Ammon's horn (tissue), 1 donor: ENCODE measurements around the gene CHMP4A.

ENCODE experiments used
- DNase-seq: peaks from one replicate; pipeline ENCODE4 v3.0.0-alpha.2; 2016; ENCODE audit warnings: low spot score

CHMP4A gene

GRCh38 chr14:24194873-24195185 lies 18.5 kb downstream of the CHMP4A start:
- no peak for DNase-seq

DNA sequence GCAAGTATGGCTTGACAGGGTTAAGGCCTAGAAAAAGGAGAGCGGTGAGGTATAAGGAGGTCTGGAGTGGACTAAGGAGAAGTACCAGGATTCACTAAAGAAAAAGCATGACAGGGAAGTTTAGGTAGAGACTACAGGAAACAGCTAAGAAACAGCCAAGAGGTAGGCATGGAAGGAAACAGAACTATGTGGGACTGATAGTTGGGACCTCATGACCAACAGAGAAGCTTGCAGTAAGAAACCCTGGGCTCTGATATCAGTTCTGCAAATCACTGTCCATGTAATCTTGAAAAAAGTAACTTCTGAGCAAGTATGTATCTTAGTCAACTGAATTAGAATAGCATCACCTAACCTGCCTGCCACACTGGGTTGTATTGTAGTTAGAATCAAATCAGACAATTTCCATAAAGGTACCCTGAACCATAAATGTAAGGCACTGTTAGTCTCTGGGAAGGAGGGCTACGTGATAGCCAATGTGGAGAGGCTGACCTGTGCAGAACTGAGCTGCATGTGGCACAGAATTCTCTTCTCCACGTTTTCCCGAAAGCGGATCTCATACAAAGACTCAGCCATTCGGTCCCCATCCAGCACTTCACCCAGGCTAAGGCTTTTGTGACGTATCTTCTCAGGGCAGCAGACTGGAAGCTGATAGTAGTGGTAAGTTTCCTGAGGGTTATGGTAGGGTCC lies 19.0 kb downstream of the CHMP4A start:
- DNase-seq, result no peak

DNA sequence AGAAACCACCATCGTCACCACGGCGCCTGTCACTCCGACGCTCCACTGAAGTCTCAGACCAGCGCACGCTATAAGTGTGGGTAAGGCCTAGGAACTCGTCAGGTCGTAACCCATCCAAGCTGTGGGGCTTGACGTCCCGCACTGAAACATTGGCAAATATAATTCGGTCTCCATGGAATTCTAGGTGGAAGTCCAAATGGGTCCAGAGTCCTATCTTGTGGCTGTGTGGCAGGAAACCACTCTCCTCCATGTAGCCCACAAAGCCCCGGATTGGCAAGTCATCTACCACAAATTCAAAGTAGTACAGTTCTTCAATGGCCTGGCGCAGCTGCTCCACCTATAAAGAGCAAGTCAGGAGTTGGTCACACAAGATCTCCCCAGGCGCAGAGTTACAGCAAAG lies 20.4 kb downstream of the CHMP4A start:
- DNase-seq, result no peak

GRCh38 chr14:24190416-24190815 lies 22.9 kb downstream of the CHMP4A start:
- no peak for DNase-seq

DNA sequence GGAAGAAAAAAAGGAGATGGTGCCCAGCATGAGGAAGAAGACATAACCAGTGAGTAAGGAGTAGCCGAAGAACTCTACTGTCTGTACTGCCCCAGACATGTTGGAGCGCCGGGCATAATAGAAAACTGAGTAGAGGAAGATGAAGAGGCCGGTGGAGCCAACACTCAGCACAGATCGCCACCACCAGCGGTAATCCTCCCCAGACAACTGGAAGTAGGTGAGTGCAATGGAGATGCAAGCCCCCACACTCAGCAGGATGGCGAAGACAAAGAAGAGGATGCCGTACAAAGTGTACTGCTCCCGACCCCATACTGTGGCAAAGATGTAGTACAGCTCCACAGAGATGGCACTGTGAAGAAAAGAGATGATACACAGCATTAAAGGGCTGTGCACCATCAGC lies 23.8 kb downstream of the CHMP4A start:
- no peak for DNase-seq

DNA sequence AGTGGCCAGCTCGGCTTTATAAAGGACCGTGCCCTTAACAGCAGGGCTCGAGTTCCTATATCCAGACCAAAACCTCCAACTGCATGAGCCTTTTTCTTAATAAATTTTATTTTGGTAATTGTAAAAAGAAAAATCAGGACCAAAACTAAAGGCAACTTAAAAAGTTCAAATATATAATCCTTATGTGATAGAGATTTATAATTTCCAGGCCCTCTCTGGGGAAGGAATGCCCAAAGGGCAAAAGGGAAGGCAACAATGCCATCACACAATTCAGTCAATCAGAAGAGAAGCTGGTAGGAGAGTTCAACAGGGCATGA lies 24.3 kb downstream of the CHMP4A start:
- no peak for DNase-seq

- DNase-seq, result peak; percentile 97
Observed at GRCh38 chr14:24188251-24189058, 24.8 kb downstream of the CHMP4A start, which contains the start of gene IPO4. IPO4 (minus strand) TSS chr14:24188816; CDS start chr14:24188787, 29 bp downstream.

- DNase-seq, result no peak
Observed at GRCh38 chr14:24187539-24187915, 25.8 kb downstream of the CHMP4A start.

- no peak for DNase-seq
Observed at GRCh38 chr14:24186831-24187538, 26.3 kb downstream of the CHMP4A start.

- DNase-seq, result no peak
Observed at GRCh38 chr14:24185741-24186140, 27.5 kb downstream of the CHMP4A start.

DNA sequence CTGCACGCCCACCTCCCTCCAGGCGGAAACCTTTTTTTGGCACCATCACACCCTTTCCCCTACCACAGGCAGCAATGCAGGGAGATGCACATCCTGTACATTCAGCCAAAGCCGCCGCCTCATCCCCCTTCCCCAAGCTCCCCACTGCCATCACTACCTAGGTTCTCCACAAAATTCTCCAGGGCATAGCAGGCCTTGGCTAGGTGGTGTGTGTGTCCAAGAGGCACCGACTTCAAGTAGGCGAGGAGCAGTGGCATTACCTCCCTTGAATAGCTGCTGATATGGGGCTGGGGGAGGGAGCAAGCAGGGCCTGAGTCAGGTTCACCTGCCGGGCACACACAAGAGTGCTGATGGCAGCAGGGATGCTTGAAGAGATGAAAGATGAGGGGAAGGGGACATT lies 28.3 kb downstream of the CHMP4A start:
- DNase-seq, result no peak

DNA sequence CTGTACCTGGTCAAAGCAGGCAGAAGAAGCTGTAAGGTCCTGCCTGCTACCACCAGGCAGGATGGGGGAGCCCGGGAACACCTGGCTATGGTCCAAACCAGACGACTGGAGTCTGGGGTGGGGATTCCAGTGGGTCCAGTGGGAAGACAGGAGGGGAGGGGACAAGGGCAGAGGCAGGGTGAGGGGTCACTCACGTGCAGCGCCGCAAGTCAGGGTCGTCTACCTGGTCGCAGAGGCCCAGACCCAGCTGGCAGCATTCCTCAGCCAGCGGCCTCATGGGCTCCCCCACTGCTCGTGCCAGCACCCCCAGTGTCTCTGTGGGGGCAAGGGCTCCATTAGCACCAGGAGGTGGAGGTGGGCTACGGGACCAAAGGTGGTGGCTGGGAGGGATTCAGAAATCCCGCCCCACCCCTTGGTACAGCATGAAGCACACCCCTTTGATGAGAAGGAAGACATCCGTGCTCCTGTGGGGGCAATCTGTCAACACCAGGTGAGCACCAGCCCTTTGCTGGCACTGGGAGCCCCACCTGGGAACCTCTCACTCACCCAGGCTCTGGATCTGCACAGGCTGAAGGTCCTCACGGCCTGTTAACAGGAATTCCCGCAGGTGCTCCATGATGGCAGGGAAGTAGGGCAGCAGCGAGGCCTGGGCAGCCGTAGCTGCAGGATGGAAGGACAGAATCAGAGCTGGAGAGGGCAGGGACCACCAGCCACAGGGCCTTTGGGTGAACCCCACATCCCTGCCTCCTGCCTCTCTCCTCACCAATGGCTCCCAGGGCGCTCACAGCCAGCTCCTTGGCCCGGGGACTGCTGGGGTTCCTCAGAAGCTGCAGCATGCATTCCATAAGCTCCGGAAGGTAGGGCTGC lies 29.0 kb downstream of the CHMP4A start:
- DNase-seq, result no peak

- DNase-seq, result no peak
Observed at GRCh38 chr14:24183014-24183481, 30.2 kb downstream of the CHMP4A start.

DNA sequence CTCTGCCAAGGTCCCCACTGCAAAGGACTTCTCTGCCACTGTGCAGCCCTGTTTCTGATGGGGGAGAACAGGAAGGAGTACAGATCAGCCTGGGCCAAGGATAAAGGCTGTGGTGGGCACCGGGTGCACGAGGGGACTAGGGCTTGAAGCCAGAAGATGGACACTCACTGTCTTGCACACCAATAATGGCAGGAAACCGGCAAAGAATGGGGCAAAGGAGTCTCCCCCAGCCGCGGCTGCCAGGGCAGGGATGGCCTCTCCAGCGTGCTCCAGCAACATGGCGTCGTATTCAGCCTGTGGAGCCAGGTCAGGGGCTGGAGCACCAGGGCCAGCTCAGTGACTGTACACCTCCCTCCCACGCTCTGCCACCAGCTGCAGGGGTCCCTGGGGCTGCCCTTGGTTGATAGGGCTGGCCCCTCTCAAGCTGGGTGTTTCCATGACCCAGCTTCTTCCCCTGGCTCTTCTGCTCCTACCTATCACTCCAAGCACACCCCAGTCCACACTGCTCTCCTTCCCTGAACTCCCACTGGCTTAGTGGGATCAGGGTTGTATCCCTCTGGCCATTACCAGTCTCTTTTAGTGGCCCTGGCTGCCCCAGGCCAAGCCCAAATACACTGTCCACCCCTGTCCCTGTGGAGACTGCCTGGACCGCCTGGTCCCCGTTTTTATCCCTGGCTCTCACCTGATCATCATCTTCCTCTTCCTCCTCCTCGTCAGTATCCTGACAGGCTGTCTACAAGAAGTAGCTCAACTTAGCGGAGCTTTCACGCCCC lies 31.0 kb downstream of the CHMP4A start:
- no peak for DNase-seq

DNA sequence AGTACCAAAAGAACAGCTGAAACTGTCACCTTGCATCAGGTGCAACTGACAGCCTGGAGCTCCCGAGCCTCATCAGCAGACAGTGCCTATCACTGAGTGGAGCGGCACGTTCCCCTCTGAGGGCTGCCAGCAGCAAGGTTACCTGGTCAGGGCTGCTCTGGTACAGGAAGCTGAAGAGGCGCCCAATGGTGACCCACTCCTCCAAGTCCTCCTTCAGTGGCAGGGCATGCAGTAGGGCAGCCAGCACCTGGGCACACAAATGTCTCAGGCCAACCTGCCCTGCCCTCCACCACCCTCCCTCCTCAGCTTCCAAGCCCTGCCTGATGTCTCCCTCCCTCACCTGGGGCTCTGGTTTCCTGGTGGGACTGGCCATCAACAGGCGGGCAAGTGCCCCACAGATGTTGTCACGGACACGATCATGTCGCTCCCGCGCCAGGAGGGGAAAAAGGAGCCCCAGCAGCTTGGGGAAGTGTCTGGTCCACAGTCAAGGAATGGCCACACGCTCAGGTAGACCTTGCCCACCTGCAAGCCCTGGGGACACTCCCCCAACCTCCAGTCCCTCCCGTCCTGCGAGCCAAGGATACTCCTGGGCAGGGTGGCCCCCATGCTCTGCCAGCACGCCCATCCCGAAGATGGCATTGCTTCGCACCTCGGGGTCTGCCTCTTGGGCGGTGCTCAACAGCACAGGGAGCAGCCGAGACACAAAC lies 31.8 kb downstream of the CHMP4A start:
- no peak for DNase-seq

GRCh38 chr14:24179961-24180796 lies 33.1 kb downstream of the CHMP4A start:
- peak; percentile 82 for DNase-seq

- no peak for DNase-seq
Observed at GRCh38 chr14:24179294-24179960, 33.9 kb downstream of the CHMP4A start.

DNA sequence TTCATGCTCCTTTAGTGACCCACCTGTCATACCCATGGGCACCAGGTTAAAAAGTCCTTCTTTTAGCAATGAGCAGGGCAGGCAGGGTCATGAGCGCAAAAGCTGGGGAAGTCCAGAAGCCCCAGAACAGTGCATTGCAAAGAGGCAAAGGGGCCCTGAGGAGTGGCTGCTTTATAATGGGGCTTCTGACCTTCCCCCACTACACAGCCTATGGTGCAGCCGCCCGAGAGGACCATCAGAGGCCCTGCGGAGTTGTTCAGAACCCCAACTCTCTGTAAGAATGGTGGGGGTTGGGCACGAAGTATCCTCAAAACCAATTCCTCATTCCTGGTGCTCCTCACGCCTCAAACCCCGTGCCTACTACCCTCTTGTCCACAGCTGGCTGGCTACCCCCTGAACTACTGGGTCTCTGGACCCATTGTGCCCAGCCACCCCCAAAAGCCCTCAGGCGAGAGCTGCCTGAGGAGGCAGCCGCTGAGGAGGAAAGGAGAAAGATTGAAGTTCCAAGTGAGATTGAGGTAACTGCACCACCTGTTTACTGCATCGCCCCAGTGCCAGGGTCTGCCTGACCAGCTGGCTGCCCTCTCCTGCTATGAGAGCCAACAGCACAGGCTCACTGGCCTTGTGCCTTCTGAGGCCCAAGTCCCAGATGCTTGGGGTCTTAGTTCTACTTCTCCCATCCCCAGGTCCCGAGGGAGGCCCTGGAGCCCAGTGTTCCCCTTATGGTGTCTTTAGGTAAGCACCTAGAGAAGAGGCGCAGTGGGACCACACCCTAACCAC lies 34.7 kb downstream of the CHMP4A start:
- no peak for DNase-seq
